Psoas muscle (tissue), 8 donors: Measurements from ENCODE around the gene MTMR4. TPM values are rescaled to one million over a fixed set of nuclear protein-coding genes. Genes with fewer than 3 reads are reported as not detected.

Experiments
- ATAC-seq, 4 donors: fragments of 200-7000 bp; cut with Tn5 transposase; one replicate each; pipeline ENCODE4 v1.9.1; 2020; ENCODE audit warnings: moderate library complexity in 3 of 4, mild to moderate bottlenecking in 2 of 4
- DNase-seq, 2 donors: peaks; one replicate each; pipeline ENCODE4 v3.0.0-alpha.2; 2020
- H3K27ac ChIP-seq: fragments of 200-600 bp; one replicate; pipeline ENCODE4 v1.8.0; 2022
- H3K27me3 ChIP-seq, 3 donors: fragments of 200-600 bp in 1 of 3; one replicate each; pipeline versions ENCODE4 v1.6.1 to v1.8.0; 2013 to 2022; ENCODE audit warnings: low read length in 2 of 3, mild to moderate bottlenecking in 2 of 3, moderate library complexity in 1 of 3; ENCODE audit not compliant: insufficient read depth in 3 of 3
- H3K36me3 ChIP-seq, 2 donors: fragments of 200-600 bp in 1 of 2; one replicate each; pipeline versions ENCODE4 v1.6.1 to v1.8.0; 2013 to 2022; ENCODE audit warnings: low read depth in 1 of 2, mild to moderate bottlenecking in 1 of 2, moderate library complexity in 1 of 2; ENCODE audit not compliant: insufficient read depth in 1 of 2
- H3K4me1 ChIP-seq: fragments of 200-600 bp; one replicate; pipeline ENCODE4 v1.8.0; 2022
- H3K4me3 ChIP-seq: fragments of 200-600 bp; one replicate; pipeline ENCODE4 v1.8.0; 2022; ENCODE audit warnings: mild to moderate bottlenecking
- H3K9me3 ChIP-seq: fragments of 200-600 bp; one replicate; pipeline ENCODE4 v1.8.0; 2022
- WGBS, 3 donors: extraction: QIAGEN DNeasy Blood & Tissue Kit; methylation state at CpG; one replicate each; pipeline versions ENCODE4 v1.1.6 to v1.1.7; 2013; 5-methylcytosine and 5-hydroxymethylcytosine counted together
- intact Hi-C, 2 donors: fragments of 100-400 bp; cut with DNase I; formaldehyde crosslinking; loops; one replicate each; pipeline versions ENCODE4 v1.11.0 to v1.14.2; 2022
- polyA plus RNA-seq, 3 donors: library from polyadenylated mRNA; stranded (reverse); fragments of 200-250 nt; gene quantifications; one replicate each; pipeline ENCODE4 v1.2.3, GENCODE V29; 2013
- total RNA-seq, 4 donors: library from RNA; stranded (reverse); fragmentation: NEBNext Ultra II Directional in 2 of 4; extraction: Animal tissue kit (Norgen Biotek cat#: 25700) in 2 of 4; gene quantifications; one replicate each; pipeline versions ENCODE4 v1.2.1 to v1.2.4, GENCODE V29; 2021 to 2023
- TF ChIP-seq, protein P1 (sequence below): fragments of 200-600 bp; IDR thresholded peaks from one replicate; pipeline ENCODE4 v1.8.0; 2022; ENCODE audit warnings: antibody characterized with exemption
- donor health status: healthy with polysubstance abuse.
- donor health status: DM: no; HTN: no; CAD: no; lungs with moderate emphysema.
- donor health status: Bipolar disorder and iron deficiency.
- donor health status: healthy.
- donor health status: DM: yes; HTN: yes; CAD: no.
- donor health status: DM: no; HTN: no; CAD: no.
- donor health status: DM: no; HTN: no; CAD: no.
- donor health status: DM: yes; HTN: yes; CAD: no.

MTMR4 gene
- total and polyA plus RNA-seq, 7 donors, result 2.4 to 11.2 (median 7.7) TPM

DNA sequence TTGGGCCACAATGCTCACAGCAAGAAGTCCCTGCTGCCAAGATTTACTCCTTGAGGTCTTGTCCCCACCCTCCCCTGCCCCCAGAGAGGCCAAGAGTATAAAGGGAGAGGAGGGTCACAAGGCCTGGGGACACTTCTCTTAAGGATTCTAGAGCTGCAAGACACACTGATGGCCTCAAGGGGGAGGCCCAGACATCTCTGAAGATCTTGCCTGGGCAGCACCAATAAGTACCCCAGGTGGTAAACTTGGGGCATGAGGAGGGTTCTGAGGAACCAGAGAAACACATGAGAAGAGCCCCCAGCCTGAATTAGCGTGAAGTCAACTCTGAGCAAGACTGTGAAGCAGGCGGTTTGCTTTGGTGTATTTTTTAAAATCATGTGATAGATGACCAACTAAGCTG is 26.8 kb upstream of the MTMR4 start:
- DNase-seq (no peak), ATAC-seq (no peak)
- intact Hi-C loops, result no loop called here
- TF ChIP-seq, protein P1, sequence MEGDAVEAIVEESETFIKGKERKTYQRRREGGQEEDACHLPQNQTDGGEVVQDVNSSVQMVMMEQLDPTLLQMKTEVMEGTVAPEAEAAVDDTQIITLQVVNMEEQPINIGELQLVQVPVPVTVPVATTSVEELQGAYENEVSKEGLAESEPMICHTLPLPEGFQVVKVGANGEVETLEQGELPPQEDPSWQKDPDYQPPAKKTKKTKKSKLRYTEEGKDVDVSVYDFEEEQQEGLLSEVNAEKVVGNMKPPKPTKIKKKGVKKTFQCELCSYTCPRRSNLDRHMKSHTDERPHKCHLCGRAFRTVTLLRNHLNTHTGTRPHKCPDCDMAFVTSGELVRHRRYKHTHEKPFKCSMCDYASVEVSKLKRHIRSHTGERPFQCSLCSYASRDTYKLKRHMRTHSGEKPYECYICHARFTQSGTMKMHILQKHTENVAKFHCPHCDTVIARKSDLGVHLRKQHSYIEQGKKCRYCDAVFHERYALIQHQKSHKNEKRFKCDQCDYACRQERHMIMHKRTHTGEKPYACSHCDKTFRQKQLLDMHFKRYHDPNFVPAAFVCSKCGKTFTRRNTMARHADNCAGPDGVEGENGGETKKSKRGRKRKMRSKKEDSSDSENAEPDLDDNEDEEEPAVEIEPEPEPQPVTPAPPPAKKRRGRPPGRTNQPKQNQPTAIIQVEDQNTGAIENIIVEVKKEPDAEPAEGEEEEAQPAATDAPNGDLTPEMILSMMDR, result no peak
- Histone ChIP-seq H3K36me3 (no peaks in the 10 kb centered on the region), H3K4me1 (no peaks in the 10 kb centered on the region), H3K27ac (no peak overlapping the region), H3K27me3 (no peaks in the 10 kb centered on the region), H3K4me3 (no peak overlapping the region), H3K9me3 (no peaks in the 10 kb centered on the region)
- WGBS, 3 donors, result 77 to 86% (median 81%) methylated on average over 2 of the region's 2 CpGs

GRCh38 chr17:58539698-58540097 is 25.3 kb upstream of the MTMR4 start:
- intact Hi-C loops, result no loop called here
- Histone ChIP-seq H3K9me3 (no peaks in the 10 kb centered on the region), H3K27me3 (no peaks in the 10 kb centered on the region), H3K4me1 (no peaks in the 10 kb centered on the region), H3K4me3 (no peak overlapping the region), H3K27ac (no peak overlapping the region), H3K36me3 (no peaks in the 10 kb centered on the region)
- DNase-seq (no peak), ATAC-seq (no peak)
- TF ChIP-seq, protein P1, result no peak

DNA sequence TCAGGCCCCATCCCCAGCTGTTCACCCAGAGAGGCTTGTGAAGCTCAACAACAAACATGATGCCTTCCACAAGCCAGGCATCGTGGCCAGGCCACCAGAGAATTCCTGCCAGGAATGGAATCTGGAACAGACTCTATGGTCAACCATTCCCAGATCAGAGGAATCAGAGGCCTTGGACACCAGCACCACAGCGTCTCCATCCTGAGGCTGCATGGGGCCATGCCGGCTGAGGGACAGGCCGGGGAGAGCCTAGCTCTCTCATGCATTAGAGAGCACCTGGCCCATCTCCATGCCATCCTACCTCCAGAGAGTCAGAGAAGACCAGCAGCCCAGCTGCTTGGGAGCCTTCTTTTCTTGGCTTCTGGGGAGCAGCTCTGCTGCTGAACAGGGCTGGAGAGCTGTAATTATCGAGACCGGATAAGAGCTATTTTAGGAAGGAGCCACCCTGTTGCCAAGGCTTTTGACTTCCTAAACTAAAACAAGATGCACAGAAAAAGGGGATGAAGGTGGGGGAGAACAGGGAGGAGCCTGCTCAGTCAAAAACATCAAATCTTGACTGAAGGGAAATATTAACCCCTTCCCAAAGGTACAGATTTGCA is 24.5 kb upstream of the MTMR4 start:
- H3K27ac ChIP-seq, result no peak overlapping the region
- intact Hi-C loops, result no loop called here
- ATAC-seq (no peak), DNase-seq (no peak)
- WGBS, 3 donors, result 18 to 22% (median 20%) methylated on average over 6 of the region's 6 CpGs
- H3K36me3 ChIP-seq, result no peaks in the 10 kb centered on the region
- no peaks in the 10 kb centered on the region for H3K9me3 ChIP-seq
- H3K4me3 ChIP-seq, result no peak overlapping the region
- no peaks in the 10 kb centered on the region for H3K27me3 ChIP-seq
- TF ChIP-seq, protein P1, result no peak
- H3K4me1 ChIP-seq, result no peaks in the 10 kb centered on the region

DNA sequence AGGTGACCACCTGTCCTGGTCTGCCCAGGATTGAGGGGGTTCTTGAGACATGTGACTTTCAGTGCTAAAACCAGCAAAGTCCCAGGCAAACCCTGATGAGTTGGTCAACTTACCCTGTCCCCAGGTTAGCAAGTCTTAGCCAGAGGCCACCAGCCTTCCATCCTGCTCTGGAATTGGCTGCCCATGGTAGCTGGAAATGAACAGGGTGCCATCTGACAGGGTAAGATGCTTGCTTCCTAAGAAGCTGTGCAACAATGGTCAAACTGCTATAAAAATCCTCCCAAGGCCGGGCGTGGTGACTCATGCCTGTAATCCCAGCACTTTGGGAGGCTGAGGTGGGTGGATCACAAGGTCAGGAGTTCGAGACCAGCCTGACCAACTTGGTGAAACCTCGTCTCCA is 22.8 kb upstream of the MTMR4 start:
- WGBS, 3 donors, result 84 to 89% (median 88%) methylated on average over 4 of the region's 4 CpGs
- Histone ChIP-seq H3K4me3 (no peak overlapping the region), H3K9me3 (no peaks in the 10 kb centered on the region), H3K27ac (no peak overlapping the region), H3K27me3 (no peaks in the 10 kb centered on the region), H3K36me3 (no peaks in the 10 kb centered on the region), H3K4me1 (peaks cover 5% of the 10 kb centered on the region)
- no peak for ATAC-seq
- intact Hi-C loops, result no loop called here
- TF ChIP-seq, protein P1, result no peak
- DNase-seq, result no peak

GRCh38 chr17:58536542-58536941 is 22.1 kb upstream of the MTMR4 start:
- 33 to 58% (median 39%) methylated on average over 3 of the region's 3 CpGs for WGBS, 3 donors
- Histone ChIP-seq H3K4me3 (no peak overlapping the region), H3K27ac (no peak overlapping the region), H3K36me3 (no peaks in the 10 kb centered on the region), H3K9me3 (no peaks in the 10 kb centered on the region), H3K4me1 (peaks cover 6% of the 10 kb centered on the region), H3K27me3 (no peaks in the 10 kb centered on the region)
- intact Hi-C loops, result no loop called here
- DNase-seq (no peak), ATAC-seq (no peak)
- TF ChIP-seq, protein P1, result no peak
